Islet of Langerhans (tissue), 1 donor: Measurements from ENCODE around the gene LHPP.

Source experiments
- FAIRE-seq: peaks from one replicate; lab custom pipeline; 2011; peaks lifted over from hg19 to GRCh38; lab: Jason Lieb, UNC

LHPP gene

GRCh38 chr10:124448696-124449169 is 12.9 kb upstream of the LHPP start:
- FAIRE-seq = no peak

GRCh38 chr10:124449170-124450011 is 12.2 kb upstream of the LHPP start:
- FAIRE-seq = no peak

GRCh38 chr10:124450012-124450782 is 11.4 kb upstream of the LHPP start, which contains the start of gene NKX1-2:
TSS of gene NKX1-2 (minus strand) at chr10:124450035. CDS start at chr10:124449943, 92 bp downstream.
- FAIRE-seq = no peak

GRCh38 chr10:124450783-124451057 is 10.9 kb upstream of the LHPP start:
- no peak for FAIRE-seq

DNA sequence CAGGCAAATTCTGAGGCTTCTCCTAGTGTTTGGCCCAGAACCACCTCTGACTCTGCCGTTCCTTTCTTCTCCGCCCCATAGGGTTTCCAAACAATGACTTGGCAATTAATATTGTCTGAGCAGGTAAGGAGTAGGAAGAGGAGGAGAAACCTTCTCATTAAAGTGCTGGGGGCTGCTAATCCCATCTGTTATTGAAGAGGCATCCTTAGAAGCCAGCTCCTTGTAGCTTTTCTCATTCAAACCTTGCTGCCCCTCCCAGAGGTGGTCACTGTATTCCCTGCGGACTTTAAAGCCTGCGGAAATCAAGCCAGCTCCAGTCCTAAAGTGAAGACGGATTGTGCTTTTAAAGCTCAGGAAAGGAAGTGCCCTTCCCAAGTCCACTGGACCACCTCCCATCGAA is 10.3 kb upstream of the LHPP start:
- FAIRE-seq = no peak

GRCh38 chr10:124453960-124454610 is 7.5 kb upstream of the LHPP start:
- FAIRE-seq = no peak

GRCh38 chr10:124455441-124455840 is 6.2 kb upstream of the LHPP start:
- no peak for FAIRE-seq

DNA sequence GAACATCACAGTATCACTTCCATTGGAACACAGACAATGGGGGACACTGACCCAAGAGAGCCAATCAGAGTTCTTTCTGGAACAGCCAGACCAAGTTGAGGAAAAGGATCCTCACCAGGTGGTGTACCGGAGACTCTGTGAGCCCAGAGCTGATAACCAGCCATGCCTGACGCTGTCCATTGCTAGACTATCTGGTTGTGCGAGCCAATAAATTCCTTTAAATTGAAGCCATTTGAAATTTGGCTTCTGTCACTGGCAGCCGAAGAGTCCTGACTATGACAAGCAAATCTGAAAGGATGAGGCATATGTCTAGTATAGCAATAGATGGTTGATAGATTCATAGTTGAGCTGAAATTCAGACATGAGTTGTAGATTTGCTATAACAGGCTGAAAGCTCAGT is 3.1 kb upstream of the LHPP start:
- FAIRE-seq = no peak

DNA sequence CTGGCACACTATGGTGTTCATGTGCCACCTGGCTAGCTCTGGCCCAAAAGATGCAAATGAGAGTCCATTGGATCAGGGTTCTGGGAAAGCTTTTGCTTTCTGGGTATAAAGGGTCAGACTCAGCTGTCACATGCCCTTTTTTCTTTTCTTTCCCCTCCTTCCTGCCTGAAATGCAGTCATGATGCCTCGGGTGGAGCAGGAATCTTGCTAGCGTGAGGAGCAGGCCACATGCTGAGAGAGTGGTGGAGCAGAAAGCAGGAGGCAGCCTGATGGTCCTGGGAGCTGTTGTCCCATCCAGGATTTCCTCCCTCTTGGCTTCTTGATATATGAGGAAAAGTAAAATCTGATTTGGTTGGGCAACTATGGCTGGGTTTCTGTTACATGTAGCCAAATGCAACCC is 2.7 kb upstream of the LHPP start:
- no peak for FAIRE-seq

GRCh38 chr10:124459395-124459794 is 2.2 kb upstream of the LHPP start:
- FAIRE-seq = no peak

GRCh38 chr10:124460144-124460543 is 1.5 kb upstream of the LHPP start:
- FAIRE-seq = no peak

GRCh38 chr10:124462348-124462695 is 699 bp downstream of the LHPP start:
- no peak for FAIRE-seq

- FAIRE-seq = no peak
Measured at GRCh38 chr10:124464028-124464965, 2.7 kb downstream of the LHPP start.

DNA sequence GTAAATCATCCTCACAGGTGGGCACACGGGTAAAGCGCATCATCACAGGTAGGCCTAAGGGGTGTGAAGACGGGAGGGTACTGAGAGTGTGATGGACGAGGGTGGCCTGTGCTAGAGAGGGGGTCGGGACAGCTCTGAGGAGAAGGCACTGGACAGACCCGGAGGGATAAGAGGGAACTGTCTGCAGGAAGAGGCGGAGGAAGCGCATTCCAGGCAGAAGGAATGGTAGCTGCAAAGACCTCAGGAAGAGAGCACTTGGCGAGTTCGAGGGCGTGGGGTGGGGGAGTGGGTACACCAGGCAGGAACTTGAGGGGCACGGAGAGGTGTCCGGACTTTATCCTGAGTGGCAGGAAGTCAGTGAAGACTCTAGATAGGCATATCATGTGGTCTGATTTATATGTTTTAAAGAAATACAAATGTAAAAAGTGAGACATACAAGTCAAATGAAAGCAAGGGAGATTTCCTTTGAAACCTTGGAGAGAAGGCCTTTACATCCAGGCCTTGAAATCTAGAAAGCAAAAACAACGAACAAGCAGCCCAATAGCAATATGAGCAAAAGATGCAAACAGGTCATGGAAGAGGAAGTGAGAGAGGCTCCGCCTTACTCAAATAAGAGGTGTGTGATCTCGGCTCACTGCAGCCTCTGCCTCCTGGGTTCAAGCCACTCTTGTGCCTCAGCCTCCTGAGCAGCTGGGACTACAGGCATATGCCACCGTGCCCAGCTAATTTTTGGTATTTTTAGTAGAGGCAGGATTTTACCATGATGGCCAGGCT is 3.6 kb downstream of the LHPP start:
- FAIRE-seq = no peak

DNA sequence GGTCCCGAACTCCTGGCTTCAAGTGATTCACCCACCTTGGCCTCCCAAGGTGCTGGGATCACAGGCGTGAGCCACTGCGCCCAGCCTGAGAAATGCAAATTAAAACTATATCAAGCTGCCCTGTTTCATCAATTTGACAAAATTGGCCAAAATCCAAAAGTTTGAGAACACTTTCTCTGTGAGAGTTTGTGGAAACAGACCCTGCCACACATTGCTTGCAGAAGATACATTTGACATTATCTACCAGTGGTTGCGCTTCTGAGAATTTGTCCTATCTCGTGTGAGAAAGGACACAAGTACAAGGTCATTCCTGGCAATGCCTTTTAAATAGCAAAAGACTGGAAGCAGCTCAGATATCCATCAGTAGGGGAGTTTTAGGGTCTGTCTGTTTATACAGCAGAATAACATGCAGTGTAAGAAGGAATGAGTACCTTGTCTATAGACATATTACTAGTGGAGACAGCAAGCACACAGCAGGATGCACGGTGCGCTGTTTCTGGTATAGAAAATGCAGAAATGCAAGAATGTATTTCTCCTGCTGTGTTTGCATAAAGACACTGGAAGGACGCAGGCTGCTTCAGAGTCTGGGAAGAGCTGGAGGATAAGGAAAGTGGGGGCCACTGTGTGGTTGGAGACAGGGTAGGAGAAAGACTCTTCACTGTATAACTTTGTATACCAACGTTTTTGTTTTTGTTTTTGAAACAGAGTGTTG is 4.3 kb downstream of the LHPP start:
- FAIRE-seq = no peak

DNA sequence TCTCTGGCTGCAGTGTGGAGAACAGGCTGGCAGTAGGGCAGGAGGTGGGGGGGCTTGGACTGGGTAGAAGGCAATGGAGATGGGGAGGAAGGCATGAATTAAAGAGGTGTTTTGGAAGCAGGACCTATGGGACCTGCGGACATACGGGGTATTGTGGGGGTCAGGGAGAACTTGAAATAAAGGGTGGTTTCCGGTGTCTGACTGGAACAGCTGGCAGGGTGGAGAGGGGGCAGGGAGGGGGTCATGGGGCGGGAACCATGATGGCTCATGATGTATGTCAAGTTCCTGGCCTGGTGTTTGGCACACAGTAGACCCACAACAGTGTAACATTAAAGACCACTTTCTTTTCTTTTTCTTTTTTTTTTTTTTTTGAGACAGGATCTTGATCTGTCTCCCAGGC is 5.5 kb downstream of the LHPP start:
- no peak for FAIRE-seq

- FAIRE-seq = no peak
Measured at GRCh38 chr10:124468624-124469023, 7.0 kb downstream of the LHPP start.

DNA sequence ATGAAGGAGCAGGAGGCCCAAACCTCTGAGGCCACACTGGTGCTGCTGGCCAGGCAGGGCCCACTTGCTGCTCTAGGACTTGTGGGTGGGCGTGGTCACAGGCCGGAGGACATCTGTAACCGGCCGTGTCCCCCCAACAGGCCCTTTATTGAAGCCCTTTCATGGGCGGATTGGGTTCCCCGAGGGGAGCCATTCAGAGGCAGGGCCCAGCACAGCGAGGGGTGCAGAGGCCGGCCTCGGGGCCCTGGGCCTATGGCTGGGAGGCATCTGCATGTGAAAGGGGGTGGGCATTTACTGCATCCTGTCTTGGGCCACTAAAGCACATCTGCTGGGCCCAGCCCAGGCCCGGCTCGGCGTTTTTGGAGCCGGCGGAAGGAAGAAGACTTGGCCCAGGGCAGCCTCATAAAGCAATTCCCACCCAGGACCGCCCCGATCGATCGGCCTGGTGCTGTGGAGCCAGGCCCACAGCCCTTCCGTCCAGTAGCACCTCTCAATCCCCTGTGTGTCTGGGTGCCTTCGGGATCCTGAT is 8.4 kb downstream of the LHPP start:
- no peak for FAIRE-seq

GRCh38 chr10:124470544-124471434 is 9.2 kb downstream of the LHPP start:
- no peak for FAIRE-seq
